Esophagus mucosa (tissue), 1 donor: ENCODE data around the gene ACER3. TPM values are rescaled to one million over a fixed set of nuclear protein-coding genes. Genes with fewer than 3 reads are reported as not detected.
"Not testable (repeated sequence)": the region's sequence is repeated elsewhere in the genome, so short reads cannot be mapped to it uniquely, and the experiment has no call there.

ENCODE experiments used
- ATAC-seq: fragments of 200-7000 bp; cut with Tn5 transposase; one replicate; pipeline ENCODE4 v1.9.1; 2020
- total RNA-seq: library from RNA; stranded (reverse); gene quantifications from one replicate; pipeline ENCODE4 v1.2.4, GENCODE V29; 2023
- donor health status: DM: yes; HTN: yes; CAD: no.

ACER3 gene
- total RNA-seq, 1 donor from 2014 or later, result 26.0 TPM

- ATAC-seq, result no peak
Measured at GRCh38 chr11:76995081-76995576, 134.4 kb downstream of the ACER3 start.

- no peak for ATAC-seq
Measured at GRCh38 chr11:76997512-76997911, 136.8 kb downstream of the ACER3 start.

- ATAC-seq, result no peak
Measured at GRCh38 chr11:76999597-76999996, 138.9 kb downstream of the ACER3 start.

GRCh38 chr11:77001613-77002012 is 140.9 kb downstream of the ACER3 start:
- ATAC-seq, result no peak

- no peak for ATAC-seq
Measured at GRCh38 chr11:77002776-77003175, 142.1 kb downstream of the ACER3 start.

- peak; percentile 38 for ATAC-seq
Measured at GRCh38 chr11:77003963-77004362, 143.2 kb downstream of the ACER3 start.

GRCh38 chr11:77009533-77010160 is 148.9 kb downstream of the ACER3 start:
- no peak for ATAC-seq

GRCh38 chr11:77014669-77015068 is 154.0 kb downstream of the ACER3 start:
- ATAC-seq, result no peak

- ATAC-seq, result not testable (repeated sequence)
Measured at GRCh38 chr11:77018396-77018924, 157.7 kb downstream of the ACER3 start.

GRCh38 chr11:77019976-77020595 is 159.4 kb downstream of the ACER3 start:
- ATAC-seq, result peak; percentile 93

GRCh38 chr11:77020734-77021133 is 160.0 kb downstream of the ACER3 start:
- peak; percentile 6 for ATAC-seq

- ATAC-seq, result no peak
Measured at GRCh38 chr11:77024745-77025144, 164.0 kb downstream of the ACER3 start.

- no peak for ATAC-seq
Measured at GRCh38 chr11:77026221-77026620, 165.5 kb downstream of the ACER3 start.

- no peak for ATAC-seq
Measured at GRCh38 chr11:77026743-77027142, 166.0 kb downstream of the ACER3 start.

GRCh38 chr11:77027275-77027674 is 166.6 kb downstream of the ACER3 start:
- peak; percentile 62 for ATAC-seq

GRCh38 chr11:77029829-77030228 is 169.1 kb downstream of the ACER3 start:
- peak; percentile 89 for ATAC-seq

- peak; percentile 1 for ATAC-seq
Measured at GRCh38 chr11:77030834-77031414, 170.2 kb downstream of the ACER3 start.

- ATAC-seq, result no peak
Measured at GRCh38 chr11:77031599-77031998, 170.9 kb downstream of the ACER3 start.

GRCh38 chr11:77035039-77035438 is 174.3 kb downstream of the ACER3 start:
- ATAC-seq, result no peak

- ATAC-seq, result peak; percentile 74
Measured at GRCh38 chr11:77035580-77035979, 174.9 kb downstream of the ACER3 start.

GRCh38 chr11:77036398-77036797 is 175.7 kb downstream of the ACER3 start:
- no peak for ATAC-seq

- ATAC-seq, result no peak
Measured at GRCh38 chr11:77037057-77037456, 176.3 kb downstream of the ACER3 start.

GRCh38 chr11:77038029-77038824 is 177.5 kb downstream of the ACER3 start:
- ATAC-seq, result no peak
